ENCODE results near the gene STRIP1. TPM values are rescaled to one million over a fixed set of nuclear protein-coding genes. Genes with fewer than 3 reads are reported as not detected.

The STRIP1 gene
- total RNA-seq, 1 donor from 2014 or later = 44.5 TPM

DNA sequence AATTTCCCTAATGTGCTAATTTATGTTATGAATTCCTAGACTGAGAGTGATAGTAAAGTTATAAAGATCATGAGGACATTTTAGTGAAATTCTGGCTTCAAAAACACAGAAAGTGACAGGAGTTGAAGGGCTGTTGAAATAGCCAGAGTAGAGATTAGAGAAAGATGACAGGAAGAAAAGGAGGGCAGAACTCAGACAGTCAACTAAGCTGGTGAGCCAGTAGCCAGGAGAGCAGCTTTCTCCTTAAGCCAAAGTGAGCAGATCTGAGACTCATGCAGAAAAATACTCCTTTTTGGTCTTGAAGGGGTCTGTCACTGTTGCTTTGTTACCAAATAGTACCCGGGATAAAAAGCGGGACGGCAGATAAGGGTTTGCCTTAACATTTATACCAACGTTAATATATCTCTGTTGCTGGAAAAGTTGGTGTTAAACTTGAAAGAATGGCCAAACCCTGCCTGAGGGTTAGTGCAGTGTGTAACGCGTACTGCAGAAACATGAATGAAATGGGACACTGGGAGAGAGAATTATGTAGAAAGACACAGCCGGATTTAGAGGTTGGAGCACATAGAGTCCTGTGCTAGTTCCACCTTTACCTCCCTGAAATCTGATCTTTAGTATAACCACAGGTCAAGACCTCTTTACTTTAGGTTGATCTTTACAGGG lies 37.1 kb upstream of the STRIP1 start:
- Histone ChIP-seq H3K36me3 (ENCODE audit: control insufficient read depth, insufficient read depth, low read length) (no peaks in the 10 kb centered on the region), H3K4me3 (ENCODE audit: low read depth, low read length) (no peak overlapping the region), H3K27me3 (ENCODE audit: control insufficient read depth, insufficient read depth, low read length) (no peaks in the 10 kb centered on the region)
- DNase-seq (ENCODE audit: low read depth) = no peak
- TF ChIP-seq, protein P1, sequence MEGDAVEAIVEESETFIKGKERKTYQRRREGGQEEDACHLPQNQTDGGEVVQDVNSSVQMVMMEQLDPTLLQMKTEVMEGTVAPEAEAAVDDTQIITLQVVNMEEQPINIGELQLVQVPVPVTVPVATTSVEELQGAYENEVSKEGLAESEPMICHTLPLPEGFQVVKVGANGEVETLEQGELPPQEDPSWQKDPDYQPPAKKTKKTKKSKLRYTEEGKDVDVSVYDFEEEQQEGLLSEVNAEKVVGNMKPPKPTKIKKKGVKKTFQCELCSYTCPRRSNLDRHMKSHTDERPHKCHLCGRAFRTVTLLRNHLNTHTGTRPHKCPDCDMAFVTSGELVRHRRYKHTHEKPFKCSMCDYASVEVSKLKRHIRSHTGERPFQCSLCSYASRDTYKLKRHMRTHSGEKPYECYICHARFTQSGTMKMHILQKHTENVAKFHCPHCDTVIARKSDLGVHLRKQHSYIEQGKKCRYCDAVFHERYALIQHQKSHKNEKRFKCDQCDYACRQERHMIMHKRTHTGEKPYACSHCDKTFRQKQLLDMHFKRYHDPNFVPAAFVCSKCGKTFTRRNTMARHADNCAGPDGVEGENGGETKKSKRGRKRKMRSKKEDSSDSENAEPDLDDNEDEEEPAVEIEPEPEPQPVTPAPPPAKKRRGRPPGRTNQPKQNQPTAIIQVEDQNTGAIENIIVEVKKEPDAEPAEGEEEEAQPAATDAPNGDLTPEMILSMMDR (IDR thresholded peaks at IDR 0.05; ENCODE audit: insufficient read depth, low read length, severe bottlenecking) = no peak
- FAIRE-seq = no peak

GRCh38 chr1:109997867-109998229 lies 36.6 kb upstream of the STRIP1 start:
- no peak for DNase-seq (ENCODE audit: low read depth)
- H3K36me3 ChIP-seq (ENCODE audit: control insufficient read depth, insufficient read depth, low read length) = no peaks in the 10 kb centered on the region
- no peaks in the 10 kb centered on the region for H3K27me3 ChIP-seq (ENCODE audit: control insufficient read depth, insufficient read depth, low read length)
- no peak overlapping the region for H3K4me3 ChIP-seq (ENCODE audit: low read depth, low read length)
- no peak for FAIRE-seq
- TF ChIP-seq, protein P1 (IDR thresholded peaks at IDR 0.05; ENCODE audit: insufficient read depth, low read length, severe bottlenecking) = no peak

DNA sequence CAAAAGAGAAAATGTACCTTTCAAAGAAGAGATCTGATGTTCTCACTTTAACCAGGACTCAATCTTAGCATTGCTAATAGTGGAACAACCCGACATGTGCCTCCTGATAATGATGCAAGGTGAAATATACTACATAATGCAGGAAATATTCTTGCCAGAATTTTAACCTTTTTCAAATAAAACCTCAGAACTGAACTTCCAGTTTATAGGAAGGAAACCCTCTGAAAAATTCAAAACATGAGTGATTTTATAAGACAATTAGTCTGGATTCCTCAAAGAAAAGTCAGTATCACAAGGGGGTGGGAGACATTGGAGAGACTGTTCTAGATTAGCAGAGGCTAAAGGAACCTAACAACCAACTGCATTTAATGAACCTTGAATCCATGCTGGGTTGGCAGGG lies 31.7 kb upstream of the STRIP1 start:
- Histone ChIP-seq H3K4me3 (ENCODE audit: low read depth, low read length) (no peak overlapping the region), H3K36me3 (ENCODE audit: control insufficient read depth, insufficient read depth, low read length) (no peaks in the 10 kb centered on the region), H3K27me3 (ENCODE audit: control insufficient read depth, insufficient read depth, low read length) (no peaks in the 10 kb centered on the region)
- DNase-seq (ENCODE audit: low read depth) (no peak), FAIRE-seq (no peak)
- TF ChIP-seq, protein P1 (IDR thresholded peaks at IDR 0.05; ENCODE audit: insufficient read depth, low read length, severe bottlenecking) = no peak

DNA sequence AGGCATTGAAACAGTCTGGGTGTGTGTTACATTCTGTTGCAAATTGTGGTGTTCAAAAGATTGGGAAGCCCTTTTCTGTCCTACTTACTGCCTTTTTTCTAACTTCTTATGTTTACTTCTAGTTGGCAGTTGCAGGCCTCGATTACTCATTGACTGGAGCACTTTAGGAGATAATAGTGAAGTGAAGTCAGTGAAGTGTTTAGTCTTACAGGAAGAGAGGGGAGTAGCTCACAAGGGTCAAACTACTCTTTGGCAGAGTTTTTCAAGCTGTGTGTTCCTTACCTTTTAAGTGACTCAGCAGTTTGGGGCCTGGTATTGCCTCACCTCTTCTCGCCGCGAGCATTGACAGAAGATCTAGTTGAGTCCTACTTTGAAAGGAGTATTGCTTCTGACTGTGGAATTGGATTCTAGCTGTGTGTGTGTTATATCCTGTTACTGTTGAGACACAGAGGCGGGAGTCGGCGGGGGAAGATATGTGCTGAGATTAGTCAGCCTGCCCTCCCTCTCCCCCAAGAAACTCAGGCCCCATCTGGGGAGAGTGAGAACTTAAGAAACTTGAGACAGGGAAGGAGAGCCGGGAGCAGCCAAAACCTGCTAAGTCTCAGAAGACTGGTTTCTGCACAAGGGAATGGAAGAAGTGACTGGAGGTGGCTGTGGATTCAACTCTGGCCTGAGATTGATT lies 30.5 kb upstream of the STRIP1 start:
- Histone ChIP-seq H3K36me3 (ENCODE audit: control insufficient read depth, insufficient read depth, low read length) (peaks cover under 1% of the 10 kb centered on the region), H3K4me3 (ENCODE audit: low read depth, low read length) (peak overlapping the region; percentile 21), H3K27me3 (ENCODE audit: control insufficient read depth, insufficient read depth, low read length) (no peaks in the 10 kb centered on the region)
- TF ChIP-seq, protein P1 (IDR thresholded peaks at IDR 0.05; ENCODE audit: insufficient read depth, low read length, severe bottlenecking) = no peak
- DNase-seq (ENCODE audit: low read depth) (peak; percentile 99), FAIRE-seq (peak; percentile 62)

DNA sequence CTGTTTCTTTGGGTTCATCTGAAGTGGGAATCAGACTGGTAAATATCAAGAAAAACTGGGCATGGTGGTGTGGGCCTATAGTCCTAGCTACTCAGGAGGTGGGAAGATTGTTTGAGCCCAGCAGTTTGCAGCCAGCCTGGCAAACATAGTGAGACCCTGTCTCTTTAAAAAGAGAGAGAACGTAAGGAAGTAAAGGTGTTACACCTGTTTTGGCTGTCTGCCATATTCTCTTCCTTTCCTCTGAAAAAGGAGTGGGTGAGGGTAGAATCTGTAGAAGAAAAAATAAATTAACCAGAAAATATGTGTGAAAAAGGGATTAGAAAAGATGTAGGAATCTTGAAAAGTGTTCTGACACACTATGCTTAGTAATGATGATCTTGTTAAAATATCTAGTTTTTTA lies 29.8 kb upstream of the STRIP1 start:
- Histone ChIP-seq H3K4me3 (ENCODE audit: low read depth, low read length) (peak overlapping the region; percentile 21), H3K27me3 (ENCODE audit: control insufficient read depth, insufficient read depth, low read length) (no peaks in the 10 kb centered on the region), H3K36me3 (ENCODE audit: control insufficient read depth, insufficient read depth, low read length) (peaks cover 3% of the 10 kb centered on the region)
- TF ChIP-seq, protein P1 (IDR thresholded peaks at IDR 0.05; ENCODE audit: insufficient read depth, low read length, severe bottlenecking) = no peak
- peak; percentile 42 for DNase-seq (ENCODE audit: low read depth)
- FAIRE-seq = no peak

Measured in bronchial epithelial cell (primary cell).